Activated CD4-positive, CD25-positive, alpha-beta regulatory T cell (primary cell): ENCODE data around the gene GPR17.

Source experiments
- DNase-seq, 4 experiments: peaks; one replicate each; lab custom pipeline; 2025; lab: John Stamatoyannopoulos, UW

Gene GPR17

GRCh38 chr2:127654838-127655175, 8.9 kb downstream of the GPR17 start:
- DNase-seq: no peak

DNA sequence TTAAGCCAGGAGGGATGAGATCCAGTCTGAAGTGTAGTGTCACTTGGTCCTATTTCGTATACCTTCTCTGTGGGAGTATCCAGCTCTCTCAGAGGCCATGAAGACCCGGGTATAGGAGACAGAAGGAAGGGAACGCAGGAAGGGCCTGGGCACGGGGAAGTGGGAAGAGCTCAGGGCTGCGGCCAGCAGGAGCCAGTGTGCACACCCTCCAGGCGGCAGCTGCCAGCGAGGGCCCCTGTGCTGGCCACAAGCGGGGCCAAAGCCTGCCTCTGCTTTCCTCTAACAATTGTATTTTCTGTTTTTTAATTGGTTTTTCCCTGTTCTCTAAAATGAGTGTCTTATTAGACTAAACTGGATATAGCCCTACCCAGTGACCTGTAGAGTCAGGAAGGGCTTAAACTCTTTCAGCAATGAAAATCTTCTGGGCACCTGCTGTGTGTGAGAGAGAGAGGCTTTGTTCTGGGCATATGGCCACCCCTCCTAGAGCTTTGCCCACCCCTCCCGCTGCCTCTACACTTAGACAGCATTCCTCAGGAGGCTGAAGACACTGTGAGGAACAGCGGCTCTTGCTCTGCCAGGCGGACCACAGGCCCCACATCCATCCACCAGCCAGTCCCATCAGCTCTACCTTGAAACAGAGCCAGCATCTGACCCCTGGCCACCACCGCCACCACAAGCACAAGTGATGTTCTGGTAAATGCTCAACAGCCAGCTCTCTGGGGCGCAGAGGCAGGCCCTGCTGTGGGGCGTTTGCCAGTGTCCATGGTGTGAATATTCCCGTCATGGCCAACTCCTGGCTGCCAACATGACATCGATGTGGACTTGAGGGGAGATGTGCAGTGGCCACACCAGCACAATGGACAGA, 9.5 kb downstream of the GPR17 start:
- DNase-seq: no peak

GRCh38 chr2:127656569-127657231, 10.7 kb downstream of the GPR17 start:
- DNase-seq: no peak

DNA sequence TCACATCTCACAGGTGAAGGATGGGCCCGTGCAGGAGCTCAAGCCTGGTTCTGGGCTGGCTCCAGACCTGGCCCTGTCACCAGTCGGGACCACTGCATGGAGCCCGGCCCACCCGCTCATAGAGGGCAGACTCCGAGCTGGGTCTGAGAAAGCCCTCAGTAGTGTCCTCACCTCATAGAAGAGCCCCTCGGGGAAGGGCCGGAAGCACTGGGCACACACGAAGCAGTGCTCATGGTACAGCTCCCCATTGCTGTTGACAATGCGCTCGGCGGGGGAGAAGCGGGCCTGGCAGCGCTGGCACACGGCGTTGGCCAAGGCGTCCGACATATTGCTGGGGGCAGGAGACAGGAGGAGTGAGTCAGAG, 11.3 kb downstream of the GPR17 start:
- DNase-seq: no peak

- DNase-seq: no peak
These were observed 12.2 kb downstream of the GPR17 start for GRCh38 chr2:127658146-127658545.

DNA sequence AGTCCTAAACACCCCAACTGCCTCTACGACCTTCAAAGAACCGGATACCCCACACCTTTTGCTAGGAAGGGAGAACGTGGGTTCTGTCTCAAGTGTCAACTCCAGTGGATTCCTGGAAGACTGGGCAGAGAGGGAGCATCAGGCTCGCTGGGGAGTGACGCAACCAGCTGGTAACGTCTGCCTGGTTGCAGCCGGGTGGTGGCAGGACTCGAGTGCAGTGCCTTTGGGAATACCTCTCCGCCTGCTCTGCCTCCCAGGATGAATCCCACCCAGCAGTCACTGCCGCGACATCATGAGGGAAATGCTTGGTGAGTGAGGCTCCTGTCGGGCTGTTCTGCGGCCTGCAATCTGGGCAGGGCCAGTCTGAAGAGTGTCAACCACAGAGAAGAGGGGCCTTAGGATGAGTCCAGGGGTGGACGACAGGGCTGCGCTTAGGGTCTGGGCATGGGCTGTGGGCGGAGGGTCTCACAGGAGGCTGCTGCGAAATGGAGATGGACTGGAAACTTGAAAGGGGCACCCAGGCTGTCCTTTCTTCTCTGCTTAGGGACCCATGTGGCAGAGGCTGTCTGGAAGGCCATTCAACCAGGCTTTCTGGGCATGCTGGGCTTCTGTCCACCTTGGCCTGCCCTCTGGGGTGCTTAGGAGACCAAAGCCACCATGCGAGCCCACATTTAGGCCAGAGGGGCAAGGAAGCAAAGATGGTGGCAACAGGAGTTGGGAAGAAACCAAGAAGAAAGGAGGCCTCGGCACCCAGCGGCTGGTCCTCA, 12.9 kb downstream of the GPR17 start:
- no peak for DNase-seq

DNA sequence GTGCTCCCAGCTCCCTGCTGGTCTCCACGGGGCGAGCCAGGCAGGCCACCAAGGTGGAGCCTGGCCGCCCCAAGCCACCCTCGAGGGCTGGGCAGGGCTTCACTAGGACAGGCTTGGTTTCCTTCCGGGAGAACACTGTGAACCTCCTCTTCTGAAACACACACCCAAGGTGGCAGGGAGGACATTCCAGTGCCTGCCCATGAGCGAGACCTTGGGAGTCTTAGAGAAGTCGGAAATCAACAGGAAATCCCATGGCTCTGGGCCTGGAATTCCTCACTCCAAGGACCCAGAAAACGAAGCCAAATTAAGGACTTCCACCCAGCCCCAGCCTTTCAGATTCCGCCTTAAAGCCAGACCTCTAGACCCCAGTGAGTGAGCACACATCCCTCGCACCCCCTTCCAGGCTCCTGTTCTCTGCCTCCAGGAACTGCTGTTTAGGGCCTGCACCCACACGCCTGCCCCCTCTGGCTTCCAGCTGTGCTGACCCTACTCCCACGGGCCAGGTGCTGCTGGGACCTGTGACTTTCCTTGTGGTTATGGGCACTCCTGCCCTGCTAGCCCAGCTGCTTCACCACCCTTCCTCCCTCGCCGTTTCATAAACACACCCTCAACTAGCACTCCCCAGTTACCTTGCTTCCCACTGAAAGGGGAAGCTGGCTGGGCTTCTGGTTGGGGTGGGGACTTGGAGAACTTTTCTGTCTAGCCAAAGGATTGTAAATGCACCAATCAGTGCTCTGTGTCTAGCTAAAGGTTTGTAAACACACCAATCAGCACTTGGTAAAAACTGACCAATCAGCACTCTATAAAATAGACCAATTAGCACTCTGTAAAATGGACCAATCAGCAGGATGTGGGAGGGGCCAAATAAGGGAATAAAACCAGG, 13.7 kb downstream of the GPR17 start:
- DNase-seq: no peak

DNA sequence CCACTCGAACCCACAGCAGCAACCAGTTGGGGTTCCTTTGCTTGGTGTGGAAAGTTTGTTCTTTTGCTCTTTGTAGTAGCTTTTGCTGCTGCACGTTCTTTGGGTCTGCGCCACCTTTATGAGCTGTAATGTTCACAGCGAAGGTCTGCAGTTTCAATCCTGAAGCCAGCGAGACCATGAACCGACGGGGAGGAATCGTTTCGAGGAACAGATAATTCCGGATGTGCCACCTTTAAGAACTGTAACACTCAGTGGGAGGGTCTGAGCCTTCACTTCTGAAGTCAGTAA, 14.3 kb downstream of the GPR17 start:
- no peak for DNase-seq

- no peak for DNase-seq
These were observed 15.2 kb downstream of the GPR17 start for GRCh38 chr2:127661072-127661649.

DNA sequence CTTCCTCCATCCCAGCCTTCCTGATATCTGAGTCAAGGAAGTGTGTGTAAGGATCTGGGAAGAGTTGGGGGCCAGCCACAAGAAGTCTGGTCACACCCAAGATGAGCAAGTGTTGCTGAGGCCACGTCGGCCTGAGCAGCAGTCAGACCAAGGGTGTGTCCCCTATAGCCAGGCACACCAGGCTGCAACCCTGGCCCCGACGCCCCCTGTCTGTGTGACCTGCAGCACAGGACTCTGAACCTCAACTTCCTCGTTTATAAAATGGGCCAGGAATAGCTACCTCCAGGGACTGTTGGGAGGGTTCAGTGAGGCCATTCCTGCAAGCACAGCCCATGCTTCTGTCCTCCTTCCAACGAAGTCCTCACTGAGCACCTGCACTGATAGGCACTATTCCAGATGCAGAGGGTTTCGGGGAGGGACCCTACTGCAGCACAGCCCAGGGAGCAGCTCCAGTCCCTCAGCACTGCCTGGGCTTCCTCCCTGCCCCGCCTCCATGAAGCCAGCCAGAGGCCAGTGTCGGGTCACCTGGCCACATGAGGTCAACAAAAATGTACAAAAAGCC, 16.1 kb downstream of the GPR17 start:
- no peak for DNase-seq

DNA sequence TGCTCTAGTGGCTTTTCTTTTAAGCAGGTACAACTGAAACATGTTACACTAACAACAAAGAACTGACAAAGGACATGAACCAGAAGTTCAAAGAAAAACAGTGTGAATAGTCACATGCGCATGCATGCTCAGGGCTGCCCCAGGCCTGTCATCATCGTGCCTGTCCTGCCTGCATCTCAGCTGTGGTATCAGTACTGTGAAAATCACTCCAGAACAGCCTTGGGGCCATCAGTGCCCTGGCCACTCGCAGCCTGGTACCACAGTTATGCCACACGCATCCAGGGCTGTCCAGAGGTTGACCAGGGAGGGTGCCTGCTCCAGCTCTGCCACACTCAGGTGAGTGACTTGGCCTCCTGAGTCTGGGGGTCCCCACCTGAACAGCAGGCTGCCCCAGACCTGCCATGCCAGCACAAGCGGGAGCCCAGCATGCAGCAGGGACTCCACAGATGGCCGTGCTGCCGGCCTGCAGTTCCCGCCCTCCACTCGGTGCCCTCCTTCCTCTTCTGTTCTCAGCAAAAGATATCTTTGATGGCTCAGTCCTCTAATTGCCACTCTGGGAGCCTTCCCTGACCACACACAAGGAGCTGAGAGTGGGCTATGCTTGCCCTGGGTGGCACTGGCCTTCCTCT, 17.1 kb downstream of the GPR17 start:
- no peak for DNase-seq

GRCh38 chr2:127663566-127664064, 17.7 kb downstream of the GPR17 start:
- DNase-seq: no peak

- DNase-seq: no peak
These were observed 18.3 kb downstream of the GPR17 start for GRCh38 chr2:127664065-127664894.

- no peak for DNase-seq
These were observed 18.9 kb downstream of the GPR17 start for GRCh38 chr2:127664895-127665225.

DNA sequence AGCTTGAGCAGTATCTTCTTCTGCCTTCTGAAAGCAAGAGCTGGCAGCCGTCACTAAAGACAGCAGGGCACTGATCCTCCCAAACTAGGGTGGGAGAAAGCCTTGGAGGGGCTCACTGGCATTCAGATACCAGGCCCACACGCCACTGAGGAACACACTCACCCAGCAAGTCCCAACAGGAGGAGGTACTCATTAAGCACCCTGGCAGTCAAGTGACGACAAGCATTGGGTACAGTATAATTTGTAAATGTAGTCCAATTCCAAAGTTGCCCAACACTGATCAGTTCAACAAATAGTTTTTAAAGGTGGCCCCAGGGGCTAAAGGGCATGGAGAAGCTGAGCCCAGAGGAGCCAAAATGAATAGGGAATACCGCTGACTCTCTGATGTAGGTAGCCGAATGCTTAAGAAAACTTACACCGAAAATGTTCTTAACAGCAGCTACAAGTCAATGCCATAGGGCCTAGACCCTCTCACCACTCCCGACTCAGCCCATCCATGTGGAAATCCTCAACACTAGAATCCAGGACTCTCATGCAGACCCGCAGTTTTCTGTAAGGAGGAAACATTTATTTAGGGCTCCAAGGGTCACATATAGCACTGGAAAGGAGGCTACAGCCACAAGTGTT, 19.4 kb downstream of the GPR17 start:
- no peak for DNase-seq

GRCh38 chr2:127669056-127669455, 23.1 kb downstream of the GPR17 start:
- no peak for DNase-seq

DNA sequence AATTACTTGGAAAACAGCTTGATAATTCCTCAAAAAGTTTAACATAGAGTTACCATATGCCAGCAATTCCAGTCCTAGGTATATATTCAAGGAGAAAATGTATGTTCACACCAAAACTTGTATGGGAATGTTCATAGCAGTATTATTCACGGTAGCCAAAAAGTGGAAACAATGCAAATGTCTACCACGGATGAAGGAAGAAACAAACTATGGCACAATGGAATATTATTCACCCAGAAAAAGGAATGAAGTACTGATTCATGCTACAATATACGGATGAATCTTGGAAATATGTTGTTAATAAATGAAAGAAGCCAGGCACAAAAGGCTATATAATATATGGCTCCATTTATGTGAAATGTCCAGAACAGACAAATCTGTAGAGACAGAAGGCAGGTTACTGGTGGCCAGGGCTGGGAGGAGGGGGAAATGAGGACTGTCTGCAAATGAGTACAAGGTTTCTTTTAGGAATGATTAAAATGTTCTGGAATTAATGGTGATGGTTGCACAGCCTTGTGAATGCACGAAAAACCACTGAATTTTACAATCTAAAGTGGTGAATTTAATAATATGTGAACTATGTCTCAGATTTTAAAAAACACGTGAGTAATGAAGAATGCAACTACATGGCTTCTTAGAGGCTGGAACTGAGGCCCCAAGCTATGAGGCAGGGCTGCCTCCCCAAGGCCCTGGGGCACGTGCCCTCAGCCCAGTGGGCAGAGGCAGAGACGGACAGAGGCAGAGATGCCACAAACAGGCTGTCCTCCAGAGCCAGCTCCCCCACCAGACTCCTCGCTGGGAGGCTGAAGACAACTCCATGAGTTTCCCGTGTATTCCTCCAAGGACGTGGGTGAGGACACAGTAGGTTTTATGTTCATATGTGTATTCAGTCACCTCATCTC, 24.4 kb downstream of the GPR17 start:
- DNase-seq: no peak

- no peak for DNase-seq
These were observed 25.0 kb downstream of the GPR17 start for GRCh38 chr2:127670957-127671290.
